Measurements from ENCODE around the gene C3orf20.

The C3orf20 gene

DNA sequence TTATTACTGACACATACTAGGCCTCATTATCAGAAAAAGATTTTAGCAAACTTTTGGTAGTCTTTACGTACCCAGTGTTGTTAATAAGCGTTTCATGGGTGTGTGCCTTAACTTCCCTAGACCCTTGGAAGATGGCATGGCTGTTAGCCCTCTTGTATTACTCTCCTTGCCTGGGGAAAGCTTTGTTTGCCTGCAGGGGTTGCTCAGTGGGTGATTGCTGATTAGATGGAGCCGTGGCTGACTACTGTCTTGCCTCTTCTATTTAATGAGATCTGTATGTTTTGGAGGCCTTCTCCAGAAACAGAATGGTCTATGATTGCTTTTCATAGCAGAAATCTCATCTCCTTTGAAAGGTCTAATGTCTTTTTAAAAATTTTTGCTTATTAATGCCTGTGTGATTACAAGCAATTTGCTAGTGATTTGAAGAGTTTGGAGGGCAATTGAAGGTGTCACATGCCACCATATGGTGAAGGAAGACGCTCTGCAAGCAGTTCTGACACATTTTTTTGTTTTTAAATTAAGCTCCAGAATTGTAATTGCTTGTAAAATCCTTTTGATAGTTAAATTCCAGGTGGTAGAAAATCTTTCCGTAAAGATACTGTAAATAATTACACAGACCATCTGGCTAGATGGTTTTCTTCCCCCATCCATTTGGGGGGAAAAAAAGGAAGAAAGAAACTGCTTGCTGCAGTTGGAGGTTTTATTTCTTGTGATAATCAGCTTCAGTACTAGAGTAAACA, 11.4 kb upstream of the C3orf20 start:
- H3K9me3 Mint-ChIP-seq: no peaks in the 10 kb centered on the region
- no peaks in the 10 kb centered on the region for H3K4me1 Mint-ChIP-seq (ENCODE audit: low read depth)
- peaks cover 67% of the 10 kb centered on the region for H3K36me3 Mint-ChIP-seq (ENCODE audit: low read depth)
- no peak overlapping the region for H3K27ac Mint-ChIP-seq
- DNase-seq (ENCODE audit: low spot score): no peak
- H3K27me3 Mint-ChIP-seq (ENCODE audit: low read depth): no peaks in the 10 kb centered on the region
- no peak overlapping the region for H3K4me3 Mint-ChIP-seq

DNA sequence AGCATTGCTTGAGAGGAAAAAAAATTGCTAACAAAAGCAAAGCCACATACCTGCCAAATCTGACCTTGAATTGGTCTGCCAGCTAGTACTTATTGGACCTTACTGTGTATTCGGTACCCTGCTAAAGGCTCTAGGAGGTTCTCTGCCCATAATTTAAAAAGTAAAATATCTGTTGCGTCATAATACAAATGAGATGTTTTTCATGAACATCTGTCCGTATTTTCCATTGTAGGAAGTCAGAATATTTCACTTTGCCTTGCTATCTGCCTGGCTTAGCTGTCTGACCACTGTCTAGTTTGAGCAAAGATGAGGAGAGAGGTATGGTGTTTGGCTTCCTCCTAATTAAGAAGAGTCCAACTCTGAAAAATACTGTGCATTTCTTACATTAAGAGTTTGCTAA, 10.8 kb upstream of the C3orf20 start:
- H3K36me3 Mint-ChIP-seq (ENCODE audit: low read depth): peaks cover 62% of the 10 kb centered on the region
- H3K4me3 Mint-ChIP-seq: no peak overlapping the region
- DNase-seq (ENCODE audit: low spot score): no peak
- no peaks in the 10 kb centered on the region for H3K27me3 Mint-ChIP-seq (ENCODE audit: low read depth)
- no peaks in the 10 kb centered on the region for H3K9me3 Mint-ChIP-seq
- no peaks in the 10 kb centered on the region for H3K4me1 Mint-ChIP-seq (ENCODE audit: low read depth)
- H3K27ac Mint-ChIP-seq: no peak overlapping the region

DNA sequence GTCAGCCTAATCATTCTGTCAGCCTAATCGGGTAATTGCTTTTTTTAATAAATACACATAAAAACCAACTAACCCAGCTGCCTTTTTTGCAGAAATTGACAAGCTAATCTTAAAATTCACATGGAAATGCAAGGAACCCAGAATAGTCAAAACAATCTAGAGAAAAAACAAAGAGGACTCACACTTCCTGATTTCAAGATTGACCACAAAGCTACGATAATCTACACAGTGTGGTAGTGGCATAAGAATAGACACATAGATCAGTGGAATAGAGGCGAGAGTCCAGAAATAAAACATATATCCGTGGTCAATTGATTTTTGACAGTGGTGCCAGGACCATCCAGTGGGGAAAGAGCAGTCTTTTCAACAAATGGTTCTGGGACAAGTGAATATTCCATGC, 2.4 kb upstream of the C3orf20 start:
- Mint-ChIP-seq H3K9me3 (no peaks in the 10 kb centered on the region), H3K4me3 (no peak overlapping the region), H3K4me1 (ENCODE audit: low read depth) (no peaks in the 10 kb centered on the region), H3K27ac (no peak overlapping the region), H3K36me3 (ENCODE audit: low read depth) (peaks cover 40% of the 10 kb centered on the region), H3K27me3 (ENCODE audit: low read depth) (no peaks in the 10 kb centered on the region)
- no peak for DNase-seq (ENCODE audit: low spot score)

DNA sequence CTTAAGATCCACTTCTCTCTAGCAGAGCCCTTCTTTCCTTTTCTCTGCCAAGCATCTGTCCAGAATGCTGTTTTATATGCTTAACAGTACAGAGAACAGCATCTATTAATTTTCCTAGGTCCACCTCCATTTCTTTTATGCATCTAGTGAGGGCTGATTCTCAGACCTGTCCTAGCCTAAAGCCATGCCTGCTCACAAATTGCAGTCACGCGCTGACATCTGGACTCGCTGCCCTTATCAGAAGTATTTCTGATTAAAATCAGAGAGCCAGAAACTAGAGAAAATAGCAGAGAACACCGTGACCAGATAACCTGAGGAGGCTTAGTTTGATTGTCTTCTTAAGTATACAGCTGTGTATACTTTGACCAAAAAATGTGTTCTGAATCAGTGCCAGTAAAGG, 1.9 kb downstream of the C3orf20 start:
- H3K4me1 Mint-ChIP-seq (ENCODE audit: low read depth): no peaks in the 10 kb centered on the region
- no peak for DNase-seq (ENCODE audit: low spot score)
- no peaks in the 10 kb centered on the region for H3K27me3 Mint-ChIP-seq (ENCODE audit: low read depth)
- H3K9me3 Mint-ChIP-seq: peaks cover 10% of the 10 kb centered on the region
- H3K4me3 Mint-ChIP-seq: no peak overlapping the region
- no peak overlapping the region for H3K27ac Mint-ChIP-seq
- peaks cover 19% of the 10 kb centered on the region for H3K36me3 Mint-ChIP-seq (ENCODE audit: low read depth)

DNA sequence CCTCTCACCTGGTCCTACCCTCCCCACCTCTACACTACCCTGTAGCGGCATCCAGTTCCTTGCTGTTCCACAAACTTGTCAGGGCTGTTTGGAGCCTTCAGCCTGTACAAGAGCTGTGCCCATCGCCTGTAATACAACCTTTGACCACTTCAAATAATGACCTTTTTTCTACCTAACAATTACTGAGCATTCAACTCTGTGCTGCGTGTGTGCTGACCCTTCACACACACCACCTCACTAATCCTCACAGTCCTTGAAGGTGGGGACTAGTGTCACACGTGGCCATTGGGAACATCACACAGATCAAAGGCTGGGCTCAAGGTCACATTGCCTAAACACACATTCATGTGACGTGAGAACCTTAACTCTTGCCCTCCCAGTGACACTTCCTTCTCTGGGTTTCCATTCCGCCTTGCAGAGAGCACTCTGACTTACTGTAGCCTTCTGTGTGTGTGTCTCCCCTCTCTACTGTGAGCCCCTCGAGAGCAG, 3.1 kb downstream of the C3orf20 start:
- no peak for DNase-seq (ENCODE audit: low spot score)
- peaks cover 10% of the 10 kb centered on the region for H3K9me3 Mint-ChIP-seq
- no peak overlapping the region for H3K27ac Mint-ChIP-seq
- H3K4me3 Mint-ChIP-seq: no peak overlapping the region
- H3K4me1 Mint-ChIP-seq (ENCODE audit: low read depth): no peaks in the 10 kb centered on the region
- H3K36me3 Mint-ChIP-seq (ENCODE audit: low read depth): peaks cover 13% of the 10 kb centered on the region
- no peaks in the 10 kb centered on the region for H3K27me3 Mint-ChIP-seq (ENCODE audit: low read depth)

DNA sequence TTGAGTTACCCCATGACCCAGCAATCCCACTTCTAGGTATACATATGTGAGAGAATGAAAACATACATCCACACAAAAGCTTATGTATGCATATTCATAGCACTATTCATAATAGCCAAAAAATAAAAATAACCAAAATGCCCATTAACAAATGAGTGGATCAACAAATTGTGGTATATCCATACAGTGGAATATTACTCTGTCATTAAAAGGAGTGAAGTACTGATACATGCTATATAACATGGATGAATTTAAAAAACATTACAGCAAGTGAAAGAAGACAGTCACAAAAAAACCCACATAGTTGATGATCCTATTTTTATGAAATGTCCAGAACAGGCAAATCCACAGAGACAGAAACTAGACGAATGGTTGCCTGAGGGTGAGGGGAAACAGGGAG, 5.2 kb downstream of the C3orf20 start:
- Mint-ChIP-seq H3K27ac (no peak overlapping the region), H3K4me3 (no peak overlapping the region), H3K4me1 (ENCODE audit: low read depth) (no peaks in the 10 kb centered on the region), H3K27me3 (ENCODE audit: low read depth) (no peaks in the 10 kb centered on the region), H3K9me3 (peaks cover 10% of the 10 kb centered on the region), H3K36me3 (ENCODE audit: low read depth) (peaks cover 9% of the 10 kb centered on the region)
- no peak for DNase-seq (ENCODE audit: low spot score)

DNA sequence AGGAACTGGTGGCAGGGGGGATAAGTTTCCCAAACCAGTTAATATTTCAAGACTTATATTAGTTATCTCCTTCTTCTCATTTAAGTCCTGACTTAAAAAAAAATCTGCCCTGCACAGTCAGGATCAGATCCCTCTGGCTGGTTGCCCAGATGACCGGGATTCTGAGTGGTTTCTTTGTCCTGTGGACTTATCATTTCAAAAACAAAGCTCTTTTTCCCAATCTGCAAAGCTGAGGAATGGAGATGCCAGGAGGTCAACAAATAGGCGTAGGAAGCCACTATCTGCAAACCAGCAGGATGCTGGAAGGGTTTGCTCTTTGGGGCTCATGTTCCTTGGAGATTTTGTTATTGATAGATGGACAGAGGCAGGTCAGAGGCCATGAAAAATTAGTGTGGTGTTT, 5.8 kb downstream of the C3orf20 start:
- no peak overlapping the region for H3K4me3 Mint-ChIP-seq
- DNase-seq (ENCODE audit: low spot score): no peak
- H3K36me3 Mint-ChIP-seq (ENCODE audit: low read depth): peaks cover 9% of the 10 kb centered on the region
- peaks cover 10% of the 10 kb centered on the region for H3K9me3 Mint-ChIP-seq
- H3K27me3 Mint-ChIP-seq (ENCODE audit: low read depth): no peaks in the 10 kb centered on the region
- no peaks in the 10 kb centered on the region for H3K4me1 Mint-ChIP-seq (ENCODE audit: low read depth)
- no peak overlapping the region for H3K27ac Mint-ChIP-seq

DNA sequence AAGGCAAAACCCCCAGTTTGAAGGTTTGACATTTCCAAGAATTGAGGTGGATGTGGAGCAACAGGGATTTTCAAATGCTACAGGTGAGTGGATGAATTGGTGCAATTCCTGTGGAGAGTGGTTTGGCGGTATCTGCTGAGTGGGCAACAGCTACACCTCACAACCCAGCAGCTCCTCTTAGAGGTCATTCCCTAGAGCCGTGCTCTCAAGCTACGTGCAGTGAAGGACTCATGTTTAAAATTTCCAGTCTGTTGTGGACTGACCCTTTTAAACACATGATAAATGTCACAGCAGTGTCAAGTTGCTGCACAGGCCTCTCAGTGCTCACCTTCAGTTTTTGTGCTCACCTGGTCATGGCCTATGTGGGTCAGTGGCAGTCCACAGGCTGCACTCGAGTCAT, 9.5 kb downstream of the C3orf20 start:
- Mint-ChIP-seq H3K36me3 (ENCODE audit: low read depth) (peaks cover 6% of the 10 kb centered on the region), H3K9me3 (peaks cover 5% of the 10 kb centered on the region), H3K27ac (no peak overlapping the region), H3K4me1 (ENCODE audit: low read depth) (no peaks in the 10 kb centered on the region), H3K27me3 (ENCODE audit: low read depth) (no peaks in the 10 kb centered on the region), H3K4me3 (no peak overlapping the region)
- no peak for DNase-seq (ENCODE audit: low spot score)

DNA sequence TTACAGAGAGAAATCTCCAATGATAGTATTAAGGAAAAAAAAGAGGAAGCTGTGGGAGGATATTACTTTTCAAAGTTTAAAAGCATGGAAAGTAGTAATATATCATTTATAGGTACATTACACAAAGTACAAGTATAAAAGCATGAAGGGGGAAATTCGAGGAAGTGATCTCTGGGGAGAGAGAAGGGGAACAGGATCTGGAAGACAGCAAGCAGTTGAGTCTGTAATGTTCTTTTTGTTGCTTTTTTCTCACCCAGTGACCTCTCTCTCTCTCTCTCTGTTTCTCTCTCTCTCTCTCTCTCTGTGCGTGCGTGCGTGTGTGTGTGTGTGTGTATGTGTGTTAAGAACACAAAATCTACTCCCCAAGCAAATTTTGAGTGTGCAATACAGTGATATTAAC, 10.2 kb downstream of the C3orf20 start:
- Mint-ChIP-seq H3K4me3 (no peak overlapping the region), H3K9me3 (peaks cover 2% of the 10 kb centered on the region), H3K27ac (no peak overlapping the region), H3K27me3 (ENCODE audit: low read depth) (no peaks in the 10 kb centered on the region), H3K36me3 (ENCODE audit: low read depth) (peaks cover 3% of the 10 kb centered on the region), H3K4me1 (ENCODE audit: low read depth) (no peaks in the 10 kb centered on the region)
- no peak for DNase-seq (ENCODE audit: low spot score)

DNA sequence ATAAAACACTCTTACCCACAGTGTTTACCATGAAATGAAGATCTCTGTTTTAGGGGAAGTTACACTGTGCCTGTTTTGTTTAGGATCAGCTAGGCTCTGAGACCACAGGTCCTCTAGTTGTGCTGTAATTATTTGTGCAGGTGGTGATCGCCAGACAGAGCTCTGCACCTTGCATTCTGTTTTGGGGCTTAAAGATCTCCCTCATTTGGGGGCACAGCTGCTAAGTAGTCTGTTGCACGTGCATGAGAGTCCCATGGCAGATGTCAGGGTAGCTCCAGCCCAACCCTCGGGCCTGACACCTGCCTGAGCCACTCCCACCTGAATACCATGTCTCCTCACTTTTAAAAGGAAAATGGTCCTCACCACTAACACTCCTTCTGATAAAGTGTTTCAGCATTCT, 12.4 kb downstream of the C3orf20 start:
- no peak overlapping the region for H3K4me3 Mint-ChIP-seq
- H3K27ac Mint-ChIP-seq: no peak overlapping the region
- H3K4me1 Mint-ChIP-seq (ENCODE audit: low read depth): no peaks in the 10 kb centered on the region

DNA sequence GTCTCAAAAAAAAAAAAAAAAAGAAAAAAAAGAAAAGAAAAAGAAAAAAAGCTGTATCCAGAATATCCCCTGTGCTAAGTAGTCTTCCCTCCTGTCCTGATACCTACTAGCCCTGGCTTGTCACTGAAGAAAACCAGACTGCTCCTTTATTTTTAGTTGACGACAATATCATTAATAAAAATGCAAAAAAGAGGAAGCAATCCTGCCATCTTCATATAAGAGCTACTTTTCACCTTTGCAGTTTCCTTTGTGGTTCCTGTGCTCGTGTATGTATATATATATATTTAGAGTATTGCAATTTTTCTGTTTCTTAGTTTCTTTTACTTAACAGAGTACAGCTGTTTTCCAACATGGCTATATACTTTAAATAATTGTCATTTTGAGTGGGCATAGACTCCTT, 13.6 kb downstream of the C3orf20 start:
- H3K27ac Mint-ChIP-seq: no peak overlapping the region
- no peaks in the 10 kb centered on the region for H3K36me3 Mint-ChIP-seq (ENCODE audit: low read depth)
- no peaks in the 10 kb centered on the region for H3K27me3 Mint-ChIP-seq (ENCODE audit: low read depth)
- H3K4me3 Mint-ChIP-seq: no peak overlapping the region
- H3K9me3 Mint-ChIP-seq: no peaks in the 10 kb centered on the region
- H3K4me1 Mint-ChIP-seq (ENCODE audit: low read depth): no peaks in the 10 kb centered on the region
- no peak for DNase-seq (ENCODE audit: low spot score)

More for the DNA sequence above, 12.4 kb downstream of the C3orf20 start:
- no peak for DNase-seq (ENCODE audit: low spot score)
- no peaks in the 10 kb centered on the region for H3K9me3 Mint-ChIP-seq
- H3K27me3 Mint-ChIP-seq (ENCODE audit: low read depth): no peaks in the 10 kb centered on the region
- H3K36me3 Mint-ChIP-seq (ENCODE audit: low read depth): no peaks in the 10 kb centered on the region

DNA sequence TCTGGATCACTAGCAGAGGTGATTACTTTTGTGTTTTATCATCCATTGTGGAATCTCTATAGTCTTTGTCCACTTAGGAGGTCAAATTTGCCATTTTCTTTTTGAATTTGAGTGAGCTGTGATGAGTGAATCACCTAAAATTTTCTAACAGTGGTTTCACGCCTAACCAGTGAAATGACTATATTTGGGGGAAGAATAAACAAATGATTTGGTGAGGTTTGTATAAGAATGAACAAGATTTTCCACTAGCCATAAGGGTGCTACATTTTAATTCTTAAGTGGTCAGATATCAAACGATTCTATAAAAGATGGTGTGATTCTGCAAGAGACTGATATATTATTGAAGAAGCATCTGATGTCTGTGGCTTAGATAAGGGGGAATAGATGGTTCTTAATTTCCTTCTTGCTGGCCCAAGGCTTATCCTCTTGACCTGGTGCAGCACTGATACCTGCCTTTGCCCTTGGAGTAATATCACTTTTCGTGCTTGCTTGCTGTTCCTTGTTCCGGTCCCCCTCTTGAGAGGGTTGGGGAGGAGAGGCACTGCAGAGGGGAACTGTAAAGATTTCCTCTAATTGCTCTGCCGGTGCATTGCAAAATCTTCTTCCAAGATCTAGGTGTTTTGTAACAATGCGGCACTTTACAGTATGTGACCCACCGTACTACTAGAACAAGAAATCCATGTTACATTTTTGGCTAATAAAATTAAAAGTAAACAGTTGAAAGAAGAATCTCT, 14.5 kb downstream of the C3orf20 start:
- Mint-ChIP-seq H3K36me3 (ENCODE audit: low read depth) (no peaks in the 10 kb centered on the region), H3K4me3 (no peak overlapping the region), H3K4me1 (ENCODE audit: low read depth) (no peaks in the 10 kb centered on the region), H3K9me3 (no peaks in the 10 kb centered on the region), H3K27ac (no peak overlapping the region), H3K27me3 (ENCODE audit: low read depth) (no peaks in the 10 kb centered on the region)
- no peak for DNase-seq (ENCODE audit: low spot score)

DNA sequence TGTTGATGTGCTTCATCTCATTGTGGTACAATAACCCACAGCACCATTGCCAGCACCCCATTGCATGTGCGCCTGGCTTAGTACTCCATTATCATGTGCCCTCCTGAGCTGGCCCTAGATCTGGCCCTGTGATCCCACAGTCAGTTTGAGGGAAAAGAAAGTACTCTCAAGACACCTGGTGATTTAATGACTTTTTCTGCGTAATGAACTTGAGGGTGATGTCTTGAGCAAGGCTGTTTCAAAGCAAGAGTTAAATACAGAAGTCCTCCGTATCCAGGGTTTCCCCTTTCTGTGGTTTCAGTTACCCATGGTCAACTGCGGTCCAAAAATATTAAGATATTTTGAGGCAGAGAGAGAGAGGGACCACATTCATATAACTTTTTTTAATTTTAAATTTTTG, 16.3 kb downstream of the C3orf20 start:
- H3K9me3 Mint-ChIP-seq: no peaks in the 10 kb centered on the region
- no peak for DNase-seq (ENCODE audit: low spot score)
- H3K4me3 Mint-ChIP-seq: no peak overlapping the region
- no peaks in the 10 kb centered on the region for H3K27me3 Mint-ChIP-seq (ENCODE audit: low read depth)
- H3K36me3 Mint-ChIP-seq (ENCODE audit: low read depth): no peaks in the 10 kb centered on the region
- H3K27ac Mint-ChIP-seq: no peak overlapping the region
- H3K4me1 Mint-ChIP-seq (ENCODE audit: low read depth): no peaks in the 10 kb centered on the region

DNA sequence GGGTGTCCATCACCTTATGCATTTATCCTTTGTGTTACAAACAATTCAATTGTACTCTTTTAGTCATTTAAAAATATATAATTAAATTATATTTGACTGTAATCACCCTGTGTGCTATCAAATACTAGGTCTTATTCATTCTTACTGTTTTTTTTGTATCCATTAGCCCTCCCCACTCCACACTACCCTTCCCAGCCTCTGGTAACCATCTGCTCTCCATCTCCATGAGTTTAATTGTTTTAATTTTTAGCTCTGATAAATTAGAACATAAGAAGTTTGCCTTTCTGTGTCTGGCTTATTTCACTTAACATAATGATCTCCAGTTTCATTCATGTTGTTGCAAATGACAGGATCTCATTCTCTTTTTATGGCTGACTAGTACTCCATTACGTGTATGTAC, 16.8 kb downstream of the C3orf20 start:
- Mint-ChIP-seq H3K27ac (no peak overlapping the region), H3K27me3 (ENCODE audit: low read depth) (no peaks in the 10 kb centered on the region), H3K36me3 (ENCODE audit: low read depth) (no peaks in the 10 kb centered on the region), H3K4me3 (no peak overlapping the region), H3K9me3 (no peaks in the 10 kb centered on the region), H3K4me1 (ENCODE audit: low read depth) (no peaks in the 10 kb centered on the region)
- DNase-seq (ENCODE audit: low spot score): no peak
